ENCODE data around the gene SAFB2. TPM values are rescaled to one million over a fixed set of nuclear protein-coding genes. Genes with fewer than 3 reads are reported as not detected.

SAFB2 gene
- total RNA-seq, 2 experiments from 2014 or later: 63.5 to 76.4 TPM

- no peak for DNase-seq
- POLR2A ChIA-PET: no interaction called here
- Mint-ChIP-seq H3K9me3 (no peaks in the 10 kb centered on the region), H3K4me1 (ENCODE audit: low read depth) (no peaks in the 10 kb centered on the region), H3K27ac (no peak within 1 kb of the TSS), H3K27me3 (peaks cover 15% of the 10 kb centered on the region), H3K36me3 (no peaks in the 10 kb centered on the region), H3K4me3 (no peak within 1 kb of the TSS)
- CTCF ChIA-PET: no interaction called here
- intact Hi-C loops (cut with micrococcal nuclease): no loop called here
Observed at GRCh38 chr19:5567360-5567969, 55.1 kb downstream of the SAFB2 start, which contains the start of gene TINCR. TSS of gene TINCR (minus strand) at chr19:5567953.

GRCh38 chr19:5564930-5565329 lies 57.6 kb downstream of the SAFB2 start:
- ChIA-PET CTCF (interaction anchor here (1.0 kb wide), 1 partner anchor 17 kb away, joined by 3 read pairs; no protein-coding TSS in a partner anchor), POLR2A (no interaction called here)
- peaks cover 13% of the 10 kb centered on the region for H3K36me3 Mint-ChIP-seq
- intact Hi-C loops (cut with micrococcal nuclease): no loop called here
- H3K27me3 Mint-ChIP-seq: peaks cover 19% of the 10 kb centered on the region
- DNase-seq: no peak
- no peak overlapping the region for H3K4me3 Mint-ChIP-seq
- H3K4me1 Mint-ChIP-seq (ENCODE audit: low read depth): no peaks in the 10 kb centered on the region
- H3K27ac Mint-ChIP-seq: no peak overlapping the region
- peaks cover 15% of the 10 kb centered on the region for H3K9me3 Mint-ChIP-seq

DNA sequence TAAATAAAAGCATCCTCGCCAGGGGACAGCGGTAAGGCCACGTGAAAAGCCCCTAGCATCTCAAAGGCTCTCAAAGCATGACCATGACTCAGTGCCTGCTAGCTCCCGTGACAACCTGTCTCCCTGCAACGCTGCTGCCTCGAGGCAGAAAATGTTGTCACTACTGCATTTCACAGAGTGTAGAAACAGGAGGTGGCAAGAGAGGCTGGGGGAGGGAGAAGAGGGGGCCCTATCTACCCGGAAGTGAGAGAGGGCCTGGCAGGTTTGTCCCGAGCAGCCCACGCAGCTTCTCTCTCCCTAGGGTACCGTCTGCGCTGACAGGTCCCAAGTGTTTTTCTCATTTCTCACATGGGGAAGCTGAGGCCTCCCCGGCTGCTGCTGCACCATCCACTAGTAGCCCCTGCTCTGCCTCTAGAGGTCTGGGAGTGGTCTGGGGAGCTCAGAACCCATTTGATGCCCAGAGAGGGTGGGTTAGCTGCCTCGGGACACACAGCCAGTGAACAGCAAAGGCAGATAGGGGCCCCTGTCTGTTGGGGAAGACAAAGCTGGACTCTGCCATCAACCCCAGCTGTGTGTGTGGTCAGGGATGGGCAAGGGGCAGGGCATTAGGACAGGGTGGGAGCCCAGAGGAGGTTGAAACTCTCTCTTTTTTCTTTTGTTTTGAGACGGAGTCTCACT lies 58.5 kb downstream of the SAFB2 start:
- Mint-ChIP-seq H3K4me1 (ENCODE audit: low read depth) (no peaks in the 10 kb centered on the region), H3K9me3 (peaks cover 15% of the 10 kb centered on the region), H3K4me3 (no peak overlapping the region), H3K36me3 (peaks cover 13% of the 10 kb centered on the region), H3K27me3 (peaks cover 19% of the 10 kb centered on the region), H3K27ac (no peak overlapping the region)
- ChIA-PET CTCF (interaction anchor here (0.8 to 1.7 kb wide), 2 partner anchors 41 to 45 kb away, joined by 3 to 4 read pairs; no protein-coding TSS in a partner anchor), POLR2A (no interaction called here)
- intact Hi-C loops (cut with micrococcal nuclease): no loop called here
- DNase-seq: no peak

DNA sequence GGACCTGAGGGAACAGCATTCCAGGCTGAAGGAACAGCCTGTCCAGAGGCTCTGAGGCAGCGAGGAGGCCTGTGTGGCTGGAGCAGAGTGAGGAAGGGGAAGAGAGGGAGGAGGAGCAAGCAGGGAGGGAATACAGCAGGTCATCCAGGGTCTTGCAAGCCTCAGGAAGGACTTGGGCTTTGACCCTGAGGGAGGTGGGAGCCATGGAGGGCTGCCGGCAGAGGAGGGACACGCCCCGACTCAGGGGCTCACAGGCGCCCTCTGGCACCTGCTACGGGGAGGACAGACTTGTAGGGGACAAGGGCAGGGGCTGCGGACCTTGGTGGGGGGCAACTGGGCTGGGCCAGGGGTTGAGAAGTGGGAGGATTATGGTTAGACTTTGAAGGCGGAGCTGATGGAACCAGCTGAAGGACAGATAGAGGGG lies 59.6 kb downstream of the SAFB2 start:
- H3K4me1 Mint-ChIP-seq (ENCODE audit: low read depth): no peaks in the 10 kb centered on the region
- peaks cover 15% of the 10 kb centered on the region for H3K9me3 Mint-ChIP-seq
- intact Hi-C loops (cut with micrococcal nuclease): no loop called here
- H3K4me3 Mint-ChIP-seq: no peak overlapping the region
- DNase-seq: no peak
- no peak overlapping the region for H3K27ac Mint-ChIP-seq
- peaks cover 16% of the 10 kb centered on the region for H3K27me3 Mint-ChIP-seq
- CTCF ChIA-PET: interaction anchor here (1.7 kb wide), 1 partner anchor 40 kb away, joined by 4 read pairs; no protein-coding TSS in a partner anchor
- POLR2A ChIA-PET: no interaction called here
- H3K36me3 Mint-ChIP-seq: peaks cover 13% of the 10 kb centered on the region

GRCh38 chr19:5562280-5562679 lies 60.3 kb downstream of the SAFB2 start:
- no peak for DNase-seq
- Mint-ChIP-seq H3K27me3 (peaks cover 15% of the 10 kb centered on the region), H3K9me3 (peaks cover 15% of the 10 kb centered on the region), H3K4me3 (no peak overlapping the region), H3K4me1 (ENCODE audit: low read depth) (no peaks in the 10 kb centered on the region), H3K36me3 (peaks cover 13% of the 10 kb centered on the region), H3K27ac (no peak overlapping the region)
- ChIA-PET CTCF (interaction anchor here (1.0 kb wide), 1 partner anchor 23 kb away, joined by 3 read pairs; no protein-coding TSS in a partner anchor), POLR2A (no interaction called here)
- intact Hi-C loops (cut with micrococcal nuclease): no loop called here

DNA sequence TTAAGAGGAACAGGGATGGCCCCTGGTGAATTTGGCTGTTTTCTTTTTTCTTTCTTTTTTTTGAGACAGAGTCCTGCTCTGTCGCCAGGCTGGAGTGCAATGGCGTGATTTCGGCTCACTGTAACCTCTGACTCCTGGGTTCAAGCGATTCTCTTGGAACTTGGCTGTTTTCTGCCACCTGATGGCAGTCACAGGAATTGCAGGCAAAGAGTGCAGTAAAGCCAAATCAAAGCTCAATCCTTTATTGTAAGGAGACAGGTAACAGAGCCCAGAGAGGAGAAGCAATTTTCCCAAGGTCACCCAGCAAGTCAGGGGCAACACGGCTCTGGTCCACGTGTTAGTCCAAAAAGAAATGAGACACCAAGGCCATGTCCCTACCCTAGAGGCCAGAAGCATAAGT lies 61.0 kb downstream of the SAFB2 start:
- H3K27ac Mint-ChIP-seq: no peak overlapping the region
- H3K4me1 Mint-ChIP-seq (ENCODE audit: low read depth): no peaks in the 10 kb centered on the region
- peaks cover 15% of the 10 kb centered on the region for H3K9me3 Mint-ChIP-seq
- ChIA-PET POLR2A (no interaction called here), CTCF (interaction anchor here (0.7 to 1.0 kb wide), 2 partner anchors 22 to 829 kb away, joined by 3 read pairs; no protein-coding TSS in a partner anchor)
- intact Hi-C loops (cut with micrococcal nuclease): no loop called here
- peaks cover 16% of the 10 kb centered on the region for H3K27me3 Mint-ChIP-seq
- no peak for DNase-seq
- H3K36me3 Mint-ChIP-seq: peaks cover 13% of the 10 kb centered on the region
- no peak overlapping the region for H3K4me3 Mint-ChIP-seq

GRCh38 chr19:5560156-5560555 lies 62.4 kb downstream of the SAFB2 start:
- no peak overlapping the region for H3K27ac Mint-ChIP-seq
- POLR2A ChIA-PET: interaction anchor here (0.5 kb wide), 1 partner anchor 13 kb away, joined by 3 read pairs; no protein-coding TSS in a partner anchor
- DNase-seq: no peak
- peaks cover 13% of the 10 kb centered on the region for H3K36me3 Mint-ChIP-seq
- intact Hi-C loops (cut with micrococcal nuclease): no loop called here
- H3K9me3 Mint-ChIP-seq: peaks cover 15% of the 10 kb centered on the region
- peaks cover 10% of the 10 kb centered on the region for H3K27me3 Mint-ChIP-seq
- CTCF ChIA-PET: interaction anchor here (1.0 kb wide), 1 partner anchor 25 kb away, joined by 3 read pairs; no protein-coding TSS in a partner anchor
- H3K4me1 Mint-ChIP-seq (ENCODE audit: low read depth): no peaks in the 10 kb centered on the region
- no peak overlapping the region for H3K4me3 Mint-ChIP-seq

GRCh38 chr19:5559804-5560133 lies 62.8 kb downstream of the SAFB2 start:
- peaks cover 15% of the 10 kb centered on the region for H3K9me3 Mint-ChIP-seq
- peaks cover 8% of the 10 kb centered on the region for H3K27me3 Mint-ChIP-seq
- peaks cover 13% of the 10 kb centered on the region for H3K36me3 Mint-ChIP-seq
- ChIA-PET CTCF (interaction anchor here (1.0 kb wide), 1 partner anchor 25 kb away, joined by 3 read pairs; no protein-coding TSS in a partner anchor), POLR2A (no interaction called here)
- no peak overlapping the region for H3K4me3 Mint-ChIP-seq
- no peaks in the 10 kb centered on the region for H3K4me1 Mint-ChIP-seq (ENCODE audit: low read depth)
- DNase-seq: no peak
- intact Hi-C loops (cut with micrococcal nuclease): no loop called here
- H3K27ac Mint-ChIP-seq: no peak overlapping the region

DNA sequence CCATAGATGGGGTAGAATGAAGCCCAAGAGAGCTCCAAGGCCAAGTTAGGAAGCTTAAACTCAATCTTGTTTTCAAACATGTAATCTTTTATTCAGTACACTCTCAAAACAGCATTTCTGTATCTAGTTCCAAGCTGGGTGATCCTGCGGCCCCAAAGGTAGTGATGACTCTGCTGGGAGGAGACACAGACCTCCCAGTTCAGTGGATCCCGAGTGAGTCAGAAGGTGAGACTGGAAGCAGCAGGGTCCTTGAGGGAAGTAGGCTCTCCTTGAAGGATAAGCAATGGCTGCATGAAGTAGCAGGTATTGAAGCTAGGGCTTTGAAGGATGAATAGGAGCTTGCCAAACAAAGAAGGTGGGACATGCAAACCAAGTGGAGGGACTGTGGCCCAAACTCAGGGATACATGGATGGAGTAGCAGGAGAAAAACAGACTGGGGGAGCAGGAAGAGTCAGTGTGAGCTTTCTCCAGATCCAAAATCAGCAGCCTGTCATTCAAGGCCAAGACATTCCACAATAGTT lies 64.4 kb downstream of the SAFB2 start:
- DNase-seq: no peak
- Mint-ChIP-seq H3K4me3 (no peak overlapping the region), H3K27ac (no peak overlapping the region), H3K4me1 (ENCODE audit: low read depth) (no peaks in the 10 kb centered on the region), H3K27me3 (peaks cover 5% of the 10 kb centered on the region), H3K9me3 (peaks cover 15% of the 10 kb centered on the region), H3K36me3 (peaks cover 13% of the 10 kb centered on the region)
- intact Hi-C loops (cut with micrococcal nuclease): no loop called here
- ChIA-PET CTCF (interaction anchor here (1.0 kb wide), 1 partner anchor 35 kb away, joined by 3 read pairs; no protein-coding TSS in a partner anchor), POLR2A (no interaction called here)

GRCh38 chr19:5557691-5558090 lies 64.9 kb downstream of the SAFB2 start:
- CTCF ChIA-PET: interaction anchor here (1.0 kb wide), 1 partner anchor 34 kb away, joined by 3 read pairs; no protein-coding TSS in a partner anchor

DNA sequence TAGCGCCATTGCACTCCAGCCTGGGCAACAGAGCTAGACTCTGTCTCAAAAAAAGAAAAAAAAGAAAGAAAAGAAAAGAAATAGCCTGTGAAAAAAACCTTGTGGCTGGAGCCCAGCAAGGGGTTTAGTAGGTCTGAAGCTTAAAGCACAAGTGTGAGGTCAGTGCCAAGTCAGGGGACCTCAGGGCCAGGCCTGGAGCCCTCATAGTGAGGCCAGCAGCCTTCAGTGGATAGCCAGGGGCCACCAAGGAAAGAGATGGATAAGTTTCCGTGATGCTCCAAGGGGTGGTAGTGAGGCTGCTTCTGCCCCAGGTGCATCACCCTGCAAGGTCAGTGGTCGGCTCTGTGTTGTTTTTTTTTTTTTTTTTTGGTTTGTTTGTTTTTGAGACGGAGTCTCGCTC lies 67.7 kb downstream of the SAFB2 start:
- Mint-ChIP-seq H3K4me3 (no peak overlapping the region), H3K4me1 (ENCODE audit: low read depth) (no peaks in the 10 kb centered on the region), H3K36me3 (no peaks in the 10 kb centered on the region), H3K9me3 (no peaks in the 10 kb centered on the region), H3K27me3 (peaks cover 3% of the 10 kb centered on the region), H3K27ac (no peak overlapping the region)
- POLR2A ChIA-PET: no interaction called here
- CTCF ChIA-PET: no interaction called here
- DNase-seq: no peak
- intact Hi-C loops (cut with micrococcal nuclease): no loop called here

More at GRCh38 chr19:5557691-5558090, 64.9 kb downstream of the SAFB2 start:
- Mint-ChIP-seq H3K27ac (no peak overlapping the region), H3K9me3 (peaks cover 15% of the 10 kb centered on the region), H3K36me3 (peaks cover 13% of the 10 kb centered on the region), H3K4me3 (no peak overlapping the region), H3K4me1 (ENCODE audit: low read depth) (no peaks in the 10 kb centered on the region), H3K27me3 (peaks cover 5% of the 10 kb centered on the region)
- DNase-seq: no peak
- POLR2A ChIA-PET: no interaction called here
- intact Hi-C loops (cut with micrococcal nuclease): no loop called here

GRCh38 chr19:5553892-5554291 lies 68.7 kb downstream of the SAFB2 start:
- Mint-ChIP-seq H3K36me3 (no peaks in the 10 kb centered on the region), H3K27me3 (peaks cover 3% of the 10 kb centered on the region), H3K27ac (no peak overlapping the region), H3K4me1 (ENCODE audit: low read depth) (no peaks in the 10 kb centered on the region), H3K9me3 (no peaks in the 10 kb centered on the region), H3K4me3 (no peak overlapping the region)
- DNase-seq: no peak
- intact Hi-C loops (cut with micrococcal nuclease): no loop called here
- ChIA-PET CTCF (no interaction called here), POLR2A (no interaction called here)

Data from activated CD4-positive, alpha-beta memory T cell treated with anti-CD3 and anti-CD28 coated beads for 36 hours (primary cell).